SJCRH30 (cell line): Measurements from ENCODE around the gene SLC10A1. TPM values are rescaled to one million over a fixed set of nuclear protein-coding genes. Genes with fewer than 3 reads are reported as not detected.

Experiments
- DNase-seq, 2 experiments: peaks; one replicate each; pipeline ENCODE4 v3.0.0-alpha.2; 2015 to 2020
- H3K27ac ChIP-seq: fragments of 250-450 bp; sonication (Bioruptor Pico); 2 replicates; pipeline ENCODE4 v1.5.1; 2020; ENCODE audit warnings: mild to moderate bottlenecking, moderate library complexity
- H3K27me3 ChIP-seq: fragments of 250-450 bp; sonication (Bioruptor Pico); 2 replicates; pipeline ENCODE4 v1.5.1; 2020; ENCODE audit warnings: mild to moderate bottlenecking, moderate library complexity
- H3K36me3 ChIP-seq: fragments of 250-450 bp; sonication (Bioruptor Pico); 2 replicates; pipeline ENCODE4 v1.5.1; 2020; ENCODE audit warnings: mild to moderate bottlenecking, moderate library complexity
- H3K4me1 ChIP-seq: fragments of 250-450 bp; sonication (Bioruptor Pico); 2 replicates; pipeline ENCODE4 v1.5.1; 2020; ENCODE audit warnings: mild to moderate bottlenecking, moderate library complexity
- H3K4me3 ChIP-seq: fragments of 250-450 bp; sonication (Bioruptor Pico); 2 replicates; pipeline ENCODE4 v1.5.1; 2020; ENCODE audit warnings: mild to moderate bottlenecking, moderate library complexity
- H3K9me3 ChIP-seq: fragments of 250-450 bp; sonication (Bioruptor Pico); replicated peaks from 2 replicates; pipeline ENCODE4 v1.5.1; 2020; ENCODE audit warnings: mild to moderate bottlenecking, moderate library complexity
- total RNA-seq: library from RNA; depleted of rRNA; stranded (reverse); fragments of >200 nt; shearing (Covaris generic); gene quantifications from 2 replicates; pipeline ENCODE4 v1.2.3, GENCODE V29; 2014

Gene SLC10A1
- total RNA-seq, 1 experiment from 2014 or later = not detected

- Histone ChIP-seq H3K36me3 (no peaks in the 10 kb centered on the region), H3K9me3 (no peaks in the 10 kb centered on the region), H3K4me1 (no peaks in the 10 kb centered on the region), H3K27me3 (no peaks in the 10 kb centered on the region), H3K4me3 (no peak overlapping the region), H3K27ac (no peak overlapping the region)
- no peak for DNase-seq
These were observed 4.1 kb downstream of the SLC10A1 start for GRCh38 chr14:69792887-69793421.

- no peaks in the 10 kb centered on the region for H3K27me3 ChIP-seq
- H3K4me1 ChIP-seq = no peaks in the 10 kb centered on the region
- no peak overlapping the region for H3K4me3 ChIP-seq
- no peaks in the 10 kb centered on the region for H3K36me3 ChIP-seq
- H3K9me3 ChIP-seq = no peaks in the 10 kb centered on the region
- DNase-seq = no peak
- H3K27ac ChIP-seq = no peak overlapping the region
These were observed 7.9 kb downstream of the SLC10A1 start for GRCh38 chr14:69789118-69789640.

DNA sequence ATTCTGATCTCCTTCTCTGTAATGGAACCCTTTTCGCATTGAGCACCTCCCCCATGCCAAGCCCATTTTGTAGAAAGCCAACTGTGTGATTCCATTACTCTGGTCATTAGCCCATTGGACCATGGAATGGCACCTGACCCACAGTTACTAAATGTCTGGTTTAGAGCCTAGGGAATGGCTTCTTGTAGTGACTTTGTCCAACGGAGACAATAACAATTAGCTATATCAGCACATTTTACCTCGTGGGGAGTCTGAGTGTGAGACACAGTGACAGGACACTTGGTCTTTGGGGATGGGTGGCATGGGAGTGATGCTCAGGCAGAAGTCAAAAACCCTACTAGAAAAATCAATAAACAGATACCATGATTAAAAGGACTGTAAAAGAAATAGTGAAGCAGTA lies 10.4 kb downstream of the SLC10A1 start:
- no peaks in the 10 kb centered on the region for H3K9me3 ChIP-seq
- no peaks in the 10 kb centered on the region for H3K27me3 ChIP-seq
- no peak for DNase-seq
- H3K36me3 ChIP-seq = no peaks in the 10 kb centered on the region
- no peak overlapping the region for H3K27ac ChIP-seq
- H3K4me1 ChIP-seq = no peaks in the 10 kb centered on the region
- H3K4me3 ChIP-seq = no peak overlapping the region

- no peaks in the 10 kb centered on the region for H3K27me3 ChIP-seq
- no peak overlapping the region for H3K27ac ChIP-seq
- peaks cover 4% of the 10 kb centered on the region; the same call in 1 of the 2 replicates for H3K36me3 ChIP-seq
- H3K4me3 ChIP-seq = no peak overlapping the region
- no peak for DNase-seq
- no peaks in the 10 kb centered on the region for H3K9me3 ChIP-seq
- no peaks in the 10 kb centered on the region for H3K4me1 ChIP-seq
These were observed 12.1 kb downstream of the SLC10A1 start for GRCh38 chr14:69784942-69785341.

DNA sequence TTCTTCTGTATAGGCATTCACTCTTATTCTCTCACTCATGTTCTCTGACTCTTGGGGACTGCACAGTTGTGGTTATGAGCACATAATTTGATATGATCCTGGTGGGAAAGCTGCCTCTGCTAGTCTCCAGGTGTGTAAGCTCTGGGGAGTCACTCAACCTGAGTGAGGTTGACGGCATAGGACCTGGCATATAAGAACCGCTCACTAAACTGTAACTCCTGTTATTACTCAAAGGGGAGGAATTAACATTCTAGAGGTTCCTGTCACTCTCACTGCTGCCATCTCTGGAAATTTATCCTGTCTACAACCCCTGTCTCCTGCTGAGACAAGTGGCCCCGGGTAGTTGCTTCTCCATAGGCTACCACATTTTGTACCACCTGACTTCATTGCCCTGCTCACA lies 16.1 kb downstream of the SLC10A1 start:
- Histone ChIP-seq H3K4me1 (no peaks in the 10 kb centered on the region), H3K27me3 (no peaks in the 10 kb centered on the region), H3K9me3 (no peaks in the 10 kb centered on the region), H3K27ac (no peak overlapping the region), H3K36me3 (peaks cover 34% of the 10 kb centered on the region), H3K4me3 (no peak overlapping the region)
- no peak for DNase-seq

GRCh38 chr14:69780092-69780491 lies 16.9 kb downstream of the SLC10A1 start:
- Histone ChIP-seq H3K4me3 (no peak overlapping the region), H3K4me1 (no peaks in the 10 kb centered on the region), H3K27me3 (no peaks in the 10 kb centered on the region), H3K9me3 (no peaks in the 10 kb centered on the region), H3K36me3 (peaks cover 42% of the 10 kb centered on the region), H3K27ac (no peak overlapping the region)
- no peak for DNase-seq

DNA sequence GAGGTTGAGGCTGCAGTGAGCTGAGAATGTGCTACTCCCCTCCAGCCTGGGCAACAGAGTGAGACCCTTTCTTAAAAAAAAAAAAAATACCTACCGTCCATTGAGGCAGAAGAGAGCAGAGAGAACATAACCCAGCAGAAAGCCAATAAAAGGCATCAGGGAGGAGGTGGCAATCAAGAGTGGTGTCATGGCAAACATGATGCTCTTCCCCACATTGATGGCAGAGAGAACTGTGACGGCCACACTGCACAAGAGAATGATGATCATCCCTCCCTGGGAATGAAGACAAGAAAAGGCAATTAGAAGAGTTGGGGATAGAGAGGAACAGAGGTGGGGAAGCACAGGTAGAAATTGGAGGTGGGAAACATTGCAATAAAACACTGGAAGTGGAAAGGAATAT lies 18.0 kb downstream of the SLC10A1 start:
- Histone ChIP-seq H3K27ac (no peak overlapping the region), H3K9me3 (no peaks in the 10 kb centered on the region), H3K4me1 (no peaks in the 10 kb centered on the region), H3K4me3 (no peak overlapping the region), H3K27me3 (no peaks in the 10 kb centered on the region), H3K36me3 (peaks cover 51% of the 10 kb centered on the region)
- no peak for DNase-seq

- no peaks in the 10 kb centered on the region for H3K9me3 ChIP-seq
- H3K36me3 ChIP-seq = peaks cover 72% of the 10 kb centered on the region
- H3K4me1 ChIP-seq = no peaks in the 10 kb centered on the region
- H3K27ac ChIP-seq = no peak overlapping the region
- no peak overlapping the region for H3K4me3 ChIP-seq
- H3K27me3 ChIP-seq = no peaks in the 10 kb centered on the region
- no peak for DNase-seq
These were observed 20.1 kb downstream of the SLC10A1 start for GRCh38 chr14:69776875-69777453.

GRCh38 chr14:69775012-69775411 lies 22.0 kb downstream of the SLC10A1 start:
- Histone ChIP-seq H3K27ac (no peak overlapping the region), H3K27me3 (no peaks in the 10 kb centered on the region), H3K4me3 (no peak overlapping the region), H3K9me3 (no peaks in the 10 kb centered on the region), H3K4me1 (no peaks in the 10 kb centered on the region), H3K36me3 (peaks cover 88% of the 10 kb centered on the region)
- DNase-seq = no peak

DNA sequence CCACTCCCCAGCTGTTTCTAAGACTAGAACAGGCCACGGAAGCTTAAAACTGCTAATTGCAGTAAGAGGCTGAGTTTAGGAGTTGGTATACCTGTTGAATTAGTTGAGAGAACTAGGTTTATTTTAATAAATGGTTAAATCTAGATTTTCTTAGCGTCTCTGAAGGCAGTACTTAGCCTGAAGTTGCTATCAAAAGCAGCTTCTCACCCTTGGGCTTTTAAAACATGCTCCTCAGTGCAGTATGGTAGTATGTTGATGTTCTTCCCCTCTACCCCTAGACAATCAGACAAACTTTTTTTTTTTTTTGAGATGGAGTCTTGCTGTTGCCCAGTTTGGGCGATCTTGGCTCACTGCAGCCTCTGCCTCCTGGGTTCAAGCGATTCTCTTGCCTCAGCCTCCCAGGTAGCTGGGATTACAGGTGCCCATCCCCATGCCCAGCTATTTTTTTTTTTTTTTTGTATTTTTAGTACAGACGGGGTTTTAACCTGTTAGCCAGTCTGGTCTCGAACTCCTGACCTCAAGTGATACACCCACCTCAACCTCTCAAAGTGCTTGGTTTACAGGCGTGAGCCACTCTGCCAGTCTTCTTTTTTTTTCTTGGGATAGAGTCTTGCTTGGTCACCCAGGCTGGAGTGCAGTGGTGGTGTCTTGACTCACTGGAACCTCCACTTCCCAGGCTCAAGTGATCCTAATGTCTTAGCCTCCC lies 23.3 kb downstream of the SLC10A1 start:
- no peak overlapping the region for H3K27ac ChIP-seq
- no peak overlapping the region for H3K4me3 ChIP-seq
- H3K4me1 ChIP-seq = peaks cover 3% of the 10 kb centered on the region; the same call in 1 of the 2 replicates
- no peak for DNase-seq
- no peaks in the 10 kb centered on the region for H3K9me3 ChIP-seq
- H3K36me3 ChIP-seq = peaks cover 93% of the 10 kb centered on the region
- no peaks in the 10 kb centered on the region for H3K27me3 ChIP-seq

GRCh38 chr14:69772082-69773017 lies 24.7 kb downstream of the SLC10A1 start:
- peaks cover 7% of the 10 kb centered on the region for H3K4me1 ChIP-seq
- H3K4me3 ChIP-seq = no peak overlapping the region
- no peaks in the 10 kb centered on the region for H3K9me3 ChIP-seq
- H3K27me3 ChIP-seq = no peaks in the 10 kb centered on the region
- H3K36me3 ChIP-seq = peaks cover 93% of the 10 kb centered on the region
- H3K27ac ChIP-seq = no peak overlapping the region
- DNase-seq = no peak

GRCh38 chr14:69771136-69771535 lies 25.9 kb downstream of the SLC10A1 start:
- peaks cover 7% of the 10 kb centered on the region for H3K4me1 ChIP-seq
- DNase-seq = no peak
- H3K9me3 ChIP-seq = no peaks in the 10 kb centered on the region
- no peak overlapping the region for H3K4me3 ChIP-seq
- H3K27me3 ChIP-seq = no peaks in the 10 kb centered on the region
- no peak overlapping the region for H3K27ac ChIP-seq
- peaks cover 83% of the 10 kb centered on the region for H3K36me3 ChIP-seq

GRCh38 chr14:69770559-69770958 lies 26.5 kb downstream of the SLC10A1 start:
- no peaks in the 10 kb centered on the region for H3K27me3 ChIP-seq
- no peak overlapping the region for H3K27ac ChIP-seq
- no peaks in the 10 kb centered on the region for H3K9me3 ChIP-seq
- peaks cover 7% of the 10 kb centered on the region for H3K4me1 ChIP-seq
- DNase-seq = no peak
- peaks cover 77% of the 10 kb centered on the region for H3K36me3 ChIP-seq
- H3K4me3 ChIP-seq = no peak overlapping the region

DNA sequence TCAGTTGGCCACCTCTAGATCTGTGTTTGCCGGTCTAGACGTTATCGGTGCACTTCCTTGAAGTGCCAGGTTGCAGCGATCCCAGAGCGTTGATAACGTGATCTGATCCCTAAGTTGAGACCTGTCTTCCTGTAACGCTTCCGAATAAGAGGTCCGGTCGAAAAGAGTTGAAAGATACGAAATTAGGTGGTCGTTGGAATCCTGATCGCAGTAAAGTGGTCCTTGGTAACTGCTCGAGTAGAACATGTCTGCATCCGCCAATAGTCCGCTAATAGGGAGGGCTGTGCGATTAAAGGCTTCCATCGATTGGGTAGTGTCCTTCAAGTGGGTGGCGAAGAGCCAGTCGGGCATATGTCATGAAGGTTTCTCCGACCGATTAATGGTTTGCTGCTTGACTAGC lies 27.4 kb downstream of the SLC10A1 start:
- no peak overlapping the region for H3K27ac ChIP-seq
- peaks cover 7% of the 10 kb centered on the region for H3K4me1 ChIP-seq
- peaks cover 68% of the 10 kb centered on the region for H3K36me3 ChIP-seq
- H3K9me3 ChIP-seq = no peaks in the 10 kb centered on the region
- no peaks in the 10 kb centered on the region for H3K27me3 ChIP-seq
- no peak overlapping the region for H3K4me3 ChIP-seq
- no peak for DNase-seq

DNA sequence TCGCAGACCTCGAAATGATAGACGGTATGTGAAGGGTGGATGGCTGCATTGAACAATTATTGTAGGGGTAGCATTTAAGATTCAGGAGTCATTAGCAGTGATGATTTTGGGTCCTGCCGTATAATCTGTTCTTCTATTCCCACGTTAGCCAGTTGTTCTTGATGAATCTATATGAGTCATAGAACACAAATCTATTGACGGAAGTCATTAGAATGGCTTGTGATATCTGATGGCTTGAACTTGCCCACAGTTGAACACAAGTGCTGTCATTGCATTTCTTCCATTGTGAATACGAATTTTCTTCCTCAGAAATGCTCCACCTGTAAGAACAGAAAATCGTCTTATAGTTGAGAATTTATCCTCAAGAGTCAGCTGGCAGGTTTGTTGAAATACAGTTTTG lies 28.2 kb downstream of the SLC10A1 start:
- no peaks in the 10 kb centered on the region for H3K9me3 ChIP-seq
- no peaks in the 10 kb centered on the region for H3K27me3 ChIP-seq
- no peak for DNase-seq
- H3K4me3 ChIP-seq = no peak overlapping the region; the same call in 1 of the 2 replicates
- H3K27ac ChIP-seq = no peak overlapping the region
- peaks cover 7% of the 10 kb centered on the region for H3K4me1 ChIP-seq
- H3K36me3 ChIP-seq = peaks cover 62% of the 10 kb centered on the region
